Neural cell (in vitro differentiated cells): Measurements from ENCODE around the gene SMIM44. TPM values are rescaled to one million over a fixed set of nuclear protein-coding genes. Genes with fewer than 3 reads are reported as not detected.

Experiments used
- H2AFZ ChIP-seq: fragments of 200-600, 300-800 bp; sonication (generic), shearing (Covaris generic); 2 replicates; pipeline ENCODE4 v1.6.0; 2014; ENCODE audit warnings: low read depth, mild to moderate bottlenecking, antibody characterized with exemption, low read length, moderate library complexity
- H3F3A ChIP-seq: fragments of 200-600 bp; shearing (Covaris generic); 2 replicates; pipeline ENCODE4 v1.6.1; 2016; ENCODE audit warnings: mild to moderate bottlenecking, moderate library complexity, mixed read lengths, antibody characterized with exemption, low read length; ENCODE audit not compliant: insufficient read depth, poor library complexity, severe bottlenecking
- H3K27ac ChIP-seq: fragments of 200-600, 300-800 bp; sonication (generic), shearing (Covaris generic); 2 replicates; pipeline ENCODE4 v1.5.1; 2014; ENCODE audit warnings: mild to moderate bottlenecking, low read length, moderate library complexity
- H3K27me3 ChIP-seq: fragments of 300-800, 200-600 bp; sonication (generic), shearing (Covaris generic); 2 replicates; pipeline ENCODE4 v1.6.0; 2014; ENCODE audit warnings: mild to moderate bottlenecking, low read depth, low read length, moderate library complexity; ENCODE audit not compliant: insufficient read depth
- H3K36me3 ChIP-seq: fragments of 300-800, 200-600 bp; sonication (generic), shearing (Covaris generic); 2 replicates; pipeline ENCODE4 v1.5.1; 2014; ENCODE audit warnings: mild to moderate bottlenecking, antibody characterized with exemption, low read length, moderate library complexity; ENCODE audit not compliant: insufficient read depth
- H3K4me2 ChIP-seq: fragments of 300-800, 200-600 bp; sonication (generic), shearing (Covaris generic); 2 replicates; pipeline ENCODE4 v1.6.0; 2014; ENCODE audit warnings: mild to moderate bottlenecking, low read length
- H3K4me3 ChIP-seq: fragments of 300-800, 200-600 bp; sonication (generic), shearing (Covaris generic); 2 replicates; pipeline ENCODE4 v1.5.1; 2014; ENCODE audit warnings: mild to moderate bottlenecking, low read length, moderate library complexity
- H3K79me2 ChIP-seq: fragments of 200-600 bp; shearing (Covaris generic); replicated peaks from 2 replicates; pipeline ENCODE4 v1.6.0; 2014; ENCODE audit warnings: mild to moderate bottlenecking, low read length, moderate library complexity; ENCODE audit not compliant: insufficient read depth
- H3K9ac ChIP-seq: fragments of 300-800, 200-600 bp; sonication (generic), shearing (Covaris generic); 2 replicates; pipeline ENCODE4 v1.6.1; 2016; ENCODE audit warnings: mild to moderate bottlenecking, low read length, mixed read lengths
- H3K9me2 ChIP-seq: fragments of 200-600 bp; shearing (Covaris generic); 2 replicates; pipeline ENCODE4 v1.6.1; 2016; ENCODE audit warnings: mild to moderate bottlenecking, low read length, mixed read lengths; ENCODE audit not compliant: insufficient read depth
- H3K9me3 ChIP-seq: fragments of 200-600, 300-800 bp; sonication (generic), shearing (Covaris generic); 2 replicates; pipeline ENCODE4 v1.6.1; 2016; ENCODE audit warnings: mild to moderate bottlenecking, mixed run types, low read length, moderate library complexity, mixed read lengths
- H4K20me1 ChIP-seq: fragments of 200-600 bp; shearing (Covaris generic); 2 replicates; pipeline ENCODE4 v1.6.1; 2016; ENCODE audit warnings: mild to moderate bottlenecking, mixed run types; ENCODE audit not compliant: insufficient read depth
- EP300 ChIP-seq: fragments of 450-650 bp; conservative IDR thresholded peaks from 2 replicates; pipeline ENCODE4 v1.6.1; 2014; ENCODE audit warnings: antibody characterized with exemption, mild to moderate bottlenecking, moderate library complexity; ENCODE audit not compliant: poor library complexity, severe bottlenecking
- EZH2 ChIP-seq: fragments of 200-600, 300-800 bp; shearing (Covaris generic), sonication (generic); IDR thresholded peaks from 2 replicates; pipeline ENCODE4 v1.6.1; 2014; ENCODE audit warnings: antibody characterized with exemption, low read length, borderline replicate concordance, mild to moderate bottlenecking; ENCODE audit not compliant: insufficient read depth, poor library complexity, severe bottlenecking
- MXI1 ChIP-seq: fragments of 450-650 bp; conservative IDR thresholded peaks from 2 replicates; pipeline ENCODE4 v1.6.1; 2014; ENCODE audit warnings: antibody characterized with exemption, mild to moderate bottlenecking; ENCODE audit not compliant: poor library complexity, severe bottlenecking
- POLR2AphosphoS5 ChIP-seq: IDR thresholded peaks from 2 replicates; pipeline ENCODE4 v1.6.1; 2012
- RAD21 ChIP-seq: fragments of 450-650 bp; conservative IDR thresholded peaks from 2 replicates; pipeline ENCODE4 v1.6.1; 2014; ENCODE audit warnings: antibody characterized with exemption, mild to moderate bottlenecking, moderate library complexity
- SMC3 ChIP-seq: fragments of 450-650 bp; conservative IDR thresholded peaks from 2 replicates; pipeline ENCODE4 v1.6.1; 2014; ENCODE audit warnings: antibody characterized with exemption, mild to moderate bottlenecking, moderate library complexity; ENCODE audit not compliant: poor library complexity
- TAF1 ChIP-seq: IDR thresholded peaks from 2 replicates; pipeline ENCODE4 v1.6.1; 2012; ENCODE audit warnings: low read depth
- polyA plus RNA-seq: library from polyadenylated mRNA; depleted of rRNA; stranded (reverse); fragments of >200 nt; gene quantifications from 2 replicates; pipeline ENCODE4 v1.2.3, GENCODE V29; 2014
- TF ChIP-seq, protein P1 (sequence below): fragments of 450-650 bp; IDR thresholded peaks from 2 replicates; pipeline ENCODE4 v1.5.1; 2014; ENCODE audit warnings: antibody characterized with exemption, mild to moderate bottlenecking, moderate library complexity; ENCODE audit not compliant: poor library complexity, severe bottlenecking
- TF ChIP-seq, protein P2 (sequence below): IDR thresholded peaks from 2 replicates; pipeline ENCODE4 v1.6.1; 2012; ENCODE audit warnings: borderline replicate concordance

The SMIM44 gene
- polyA plus RNA-seq, 1 donor from 2014 or later: not detected

DNA sequence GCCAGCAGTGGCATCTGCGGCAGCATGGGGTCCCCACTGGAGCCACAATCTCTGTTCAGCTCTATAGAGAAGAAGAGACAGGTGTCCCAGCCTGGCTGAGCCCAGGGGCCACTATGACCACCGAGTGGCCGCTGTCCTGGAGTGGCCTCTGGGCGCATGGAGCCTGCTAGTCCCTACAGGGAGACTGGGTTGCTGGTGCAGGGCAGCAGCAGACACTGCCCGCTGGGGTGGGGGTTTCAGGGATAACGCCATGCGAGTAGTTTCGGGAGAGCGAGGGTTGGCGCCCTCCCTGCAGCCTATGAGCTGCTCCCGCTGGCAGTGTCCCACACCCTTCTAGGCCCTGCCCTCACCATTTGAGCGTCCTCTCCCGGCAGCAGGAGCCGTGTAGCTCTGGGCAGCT is 44.8 kb upstream of the SMIM44 start:
- no peak overlapping the region for H3K27ac ChIP-seq
- H2AFZ ChIP-seq: no peak overlapping the region
- H3K27me3 ChIP-seq: no peaks in the 10 kb centered on the region
- H3K9me3 ChIP-seq: no peaks in the 10 kb centered on the region
- H4K20me1 ChIP-seq: no peaks in the 10 kb centered on the region
- no peaks in the 10 kb centered on the region for H3F3A ChIP-seq
- H3K9me2 ChIP-seq: no peaks in the 10 kb centered on the region
- TF ChIP-seq SMC3 (no peak), EP300 (no peak), RAD21 (no peak), TAF1 (no peak), MXI1 (no peak)
- TF ChIP-seq, protein P1, sequence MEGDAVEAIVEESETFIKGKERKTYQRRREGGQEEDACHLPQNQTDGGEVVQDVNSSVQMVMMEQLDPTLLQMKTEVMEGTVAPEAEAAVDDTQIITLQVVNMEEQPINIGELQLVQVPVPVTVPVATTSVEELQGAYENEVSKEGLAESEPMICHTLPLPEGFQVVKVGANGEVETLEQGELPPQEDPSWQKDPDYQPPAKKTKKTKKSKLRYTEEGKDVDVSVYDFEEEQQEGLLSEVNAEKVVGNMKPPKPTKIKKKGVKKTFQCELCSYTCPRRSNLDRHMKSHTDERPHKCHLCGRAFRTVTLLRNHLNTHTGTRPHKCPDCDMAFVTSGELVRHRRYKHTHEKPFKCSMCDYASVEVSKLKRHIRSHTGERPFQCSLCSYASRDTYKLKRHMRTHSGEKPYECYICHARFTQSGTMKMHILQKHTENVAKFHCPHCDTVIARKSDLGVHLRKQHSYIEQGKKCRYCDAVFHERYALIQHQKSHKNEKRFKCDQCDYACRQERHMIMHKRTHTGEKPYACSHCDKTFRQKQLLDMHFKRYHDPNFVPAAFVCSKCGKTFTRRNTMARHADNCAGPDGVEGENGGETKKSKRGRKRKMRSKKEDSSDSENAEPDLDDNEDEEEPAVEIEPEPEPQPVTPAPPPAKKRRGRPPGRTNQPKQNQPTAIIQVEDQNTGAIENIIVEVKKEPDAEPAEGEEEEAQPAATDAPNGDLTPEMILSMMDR: no peak
- peaks cover 4% of the 10 kb centered on the region for H3K36me3 ChIP-seq
- no peaks in the 10 kb centered on the region for H3K79me2 ChIP-seq
- no peak overlapping the region for H3K4me3 ChIP-seq
- H3K9ac ChIP-seq: no peak overlapping the region
- H3K4me2 ChIP-seq: no peak overlapping the region

- peaks cover 4% of the 10 kb centered on the region for H3K36me3 ChIP-seq
- H3K27ac ChIP-seq: no peak overlapping the region
Observed at GRCh38 chr19:3527238-3527910, 44.1 kb upstream of the SMIM44 start.

DNA sequence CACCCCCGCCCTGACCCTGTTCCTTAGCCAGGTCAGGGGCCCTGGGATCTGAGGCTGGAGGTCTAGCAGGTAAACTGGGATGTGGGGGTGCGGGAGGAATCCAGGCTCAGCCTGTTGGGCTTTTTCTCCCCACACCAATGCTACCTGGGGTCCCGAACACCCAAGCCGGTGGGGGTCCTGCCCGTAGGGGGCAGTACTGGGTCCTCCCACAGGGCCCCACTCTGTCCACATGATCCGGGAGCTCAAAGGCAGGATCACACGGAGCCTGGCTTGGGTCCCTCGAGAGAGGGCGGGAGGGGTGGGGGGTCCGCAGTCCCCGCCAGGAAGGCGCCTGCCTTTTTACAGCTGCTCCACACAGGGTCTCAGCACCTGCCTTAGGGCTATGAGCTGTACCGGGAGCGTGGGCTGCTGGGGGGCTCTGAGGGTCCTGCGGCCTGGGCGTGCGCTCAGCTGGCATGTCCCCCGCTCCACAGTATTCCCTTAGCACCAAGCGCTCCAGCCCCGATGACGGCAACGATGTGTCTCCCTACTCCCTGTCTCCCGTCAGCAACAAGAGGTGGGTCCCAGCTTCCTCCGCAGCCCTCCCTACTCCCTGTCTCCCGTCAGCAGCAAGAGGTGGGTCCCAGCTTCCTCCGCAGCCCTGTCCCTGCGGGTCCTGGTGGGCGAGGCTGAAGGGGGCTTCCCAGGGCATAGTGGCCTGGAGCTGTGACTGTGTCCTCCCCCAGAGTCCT is 43.4 kb upstream of the SMIM44 start:
- Histone ChIP-seq H4K20me1 (no peaks in the 10 kb centered on the region), H2AFZ (no peak overlapping the region), H3K27ac (no peak overlapping the region), H3K9ac (no peak overlapping the region), H3K27me3 (no peaks in the 10 kb centered on the region), H3K79me2 (no peaks in the 10 kb centered on the region), H3F3A (no peaks in the 10 kb centered on the region), H3K4me3 (no peak overlapping the region), H3K36me3 (peaks cover 4% of the 10 kb centered on the region), H3K4me2 (no peak overlapping the region), H3K9me3 (no peaks in the 10 kb centered on the region), H3K9me2 (no peaks in the 10 kb centered on the region)
- TF ChIP-seq, protein P1: no peak
- no peak for TF ChIP-seq SMC3
- TF ChIP-seq, protein P2, sequence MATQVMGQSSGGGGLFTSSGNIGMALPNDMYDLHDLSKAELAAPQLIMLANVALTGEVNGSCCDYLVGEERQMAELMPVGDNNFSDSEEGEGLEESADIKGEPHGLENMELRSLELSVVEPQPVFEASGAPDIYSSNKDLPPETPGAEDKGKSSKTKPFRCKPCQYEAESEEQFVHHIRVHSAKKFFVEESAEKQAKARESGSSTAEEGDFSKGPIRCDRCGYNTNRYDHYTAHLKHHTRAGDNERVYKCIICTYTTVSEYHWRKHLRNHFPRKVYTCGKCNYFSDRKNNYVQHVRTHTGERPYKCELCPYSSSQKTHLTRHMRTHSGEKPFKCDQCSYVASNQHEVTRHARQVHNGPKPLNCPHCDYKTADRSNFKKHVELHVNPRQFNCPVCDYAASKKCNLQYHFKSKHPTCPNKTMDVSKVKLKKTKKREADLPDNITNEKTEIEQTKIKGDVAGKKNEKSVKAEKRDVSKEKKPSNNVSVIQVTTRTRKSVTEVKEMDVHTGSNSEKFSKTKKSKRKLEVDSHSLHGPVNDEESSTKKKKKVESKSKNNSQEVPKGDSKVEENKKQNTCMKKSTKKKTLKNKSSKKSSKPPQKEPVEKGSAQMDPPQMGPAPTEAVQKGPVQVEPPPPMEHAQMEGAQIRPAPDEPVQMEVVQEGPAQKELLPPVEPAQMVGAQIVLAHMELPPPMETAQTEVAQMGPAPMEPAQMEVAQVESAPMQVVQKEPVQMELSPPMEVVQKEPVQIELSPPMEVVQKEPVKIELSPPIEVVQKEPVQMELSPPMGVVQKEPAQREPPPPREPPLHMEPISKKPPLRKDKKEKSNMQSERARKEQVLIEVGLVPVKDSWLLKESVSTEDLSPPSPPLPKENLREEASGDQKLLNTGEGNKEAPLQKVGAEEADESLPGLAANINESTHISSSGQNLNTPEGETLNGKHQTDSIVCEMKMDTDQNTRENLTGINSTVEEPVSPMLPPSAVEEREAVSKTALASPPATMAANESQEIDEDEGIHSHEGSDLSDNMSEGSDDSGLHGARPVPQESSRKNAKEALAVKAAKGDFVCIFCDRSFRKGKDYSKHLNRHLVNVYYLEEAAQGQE: no peak
- TF ChIP-seq EZH2: no peak
- TF ChIP-seq EP300: no peak
- TF ChIP-seq RAD21: no peak
- no peak for TF ChIP-seq MXI1
- no peak for TF ChIP-seq TAF1
- no peak for TF ChIP-seq POLR2AphosphoS5

More at GRCh38 chr19:3527238-3527910, 44.1 kb upstream of the SMIM44 start:
- Histone ChIP-seq H3K4me2 (no peak overlapping the region), H3F3A (no peaks in the 10 kb centered on the region), H3K27me3 (no peaks in the 10 kb centered on the region), H3K4me3 (no peak overlapping the region), H3K9ac (no peak overlapping the region), H2AFZ (no peak overlapping the region), H3K9me2 (no peaks in the 10 kb centered on the region), H3K9me3 (no peaks in the 10 kb centered on the region), H3K79me2 (no peaks in the 10 kb centered on the region), H4K20me1 (no peaks in the 10 kb centered on the region)
- TF ChIP-seq RAD21 (no peak), MXI1 (no peak), POLR2AphosphoS5 (no peak), TAF1 (no peak)
